Tibial artery (tissue), 4 donors: ENCODE results near the gene ASCL2.
A peak's percentile ranks its signal among the peaks of the same experiment; 100 is the strongest.

Source experiments
- DNase-seq, 2 donors: peaks; one replicate each; pipeline ENCODE4 v3.0.0-alpha.2; 2019
- H3K27ac ChIP-seq, 2 donors: fragments of 200-600 bp; sonication (generic) in 1 of 2; 1 replicate in 1 of 2; 2 replicates in 1 of 2; pipeline ENCODE4 v1.5.1; 2018 to 2019; ENCODE audit warnings: mild to moderate bottlenecking in 1 of 2
- H3K27me3 ChIP-seq, 2 donors: fragments of 200-600 bp; sonication (generic) in 1 of 2; one replicate each; pipeline versions ENCODE4 v1.5.1 to v1.6.0; 2016 to 2019
- H3K36me3 ChIP-seq, 3 donors: fragments of 200-600 bp; sonication (generic) in 2 of 3; one replicate each; pipeline ENCODE4 v1.5.1; 2016 to 2019; ENCODE audit warnings: mild to moderate bottlenecking in 2 of 3
- H3K4me1 ChIP-seq, 4 donors: fragments of 200-600 bp; sonication (generic) in 2 of 4; 1 replicate in 3 of 4; 2 replicates in 1 of 4; pipeline ENCODE4 v1.5.1; 2016 to 2019
- H3K4me3 ChIP-seq, 2 donors: fragments of 200-600 bp; sonication (generic) in 1 of 2; 1 replicate in 1 of 2; 2 replicates in 1 of 2; pipeline ENCODE4 v1.5.1; 2018 to 2019; ENCODE audit warnings: mild to moderate bottlenecking in 2 of 2
- H3K9me3 ChIP-seq, 3 donors: fragments of 200-600 bp; sonication (generic) in 1 of 3; one replicate each; pipeline ENCODE4 v1.5.1; 2016 to 2019
- intact Hi-C: fragments of 100-400 bp; cut with DNase I; formaldehyde crosslinking; loops from one replicate; pipeline ENCODE4 v1.15.0; 2023; ENCODE audit warnings: low total_unique reads
- TF ChIP-seq, protein P1 (sequence below), 2 experiments: fragments of 200-600 bp in 1 of 2; fragments of 450-650 bp in 1 of 2; IDR thresholded peaks; one replicate each; pipeline ENCODE4 v1.5.1; 2017 to 2019; ENCODE audit warnings: antibody characterized with exemption in 2 of 2, mild to moderate bottlenecking in 1 of 2, moderate library complexity in 1 of 2

Gene ASCL2

GRCh38 chr11:2303627-2304505 is 33.5 kb upstream of the ASCL2 start:
- TF ChIP-seq, protein P1, sequence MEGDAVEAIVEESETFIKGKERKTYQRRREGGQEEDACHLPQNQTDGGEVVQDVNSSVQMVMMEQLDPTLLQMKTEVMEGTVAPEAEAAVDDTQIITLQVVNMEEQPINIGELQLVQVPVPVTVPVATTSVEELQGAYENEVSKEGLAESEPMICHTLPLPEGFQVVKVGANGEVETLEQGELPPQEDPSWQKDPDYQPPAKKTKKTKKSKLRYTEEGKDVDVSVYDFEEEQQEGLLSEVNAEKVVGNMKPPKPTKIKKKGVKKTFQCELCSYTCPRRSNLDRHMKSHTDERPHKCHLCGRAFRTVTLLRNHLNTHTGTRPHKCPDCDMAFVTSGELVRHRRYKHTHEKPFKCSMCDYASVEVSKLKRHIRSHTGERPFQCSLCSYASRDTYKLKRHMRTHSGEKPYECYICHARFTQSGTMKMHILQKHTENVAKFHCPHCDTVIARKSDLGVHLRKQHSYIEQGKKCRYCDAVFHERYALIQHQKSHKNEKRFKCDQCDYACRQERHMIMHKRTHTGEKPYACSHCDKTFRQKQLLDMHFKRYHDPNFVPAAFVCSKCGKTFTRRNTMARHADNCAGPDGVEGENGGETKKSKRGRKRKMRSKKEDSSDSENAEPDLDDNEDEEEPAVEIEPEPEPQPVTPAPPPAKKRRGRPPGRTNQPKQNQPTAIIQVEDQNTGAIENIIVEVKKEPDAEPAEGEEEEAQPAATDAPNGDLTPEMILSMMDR (IDR thresholded peaks at IDR 0.05), result no peak
- Histone ChIP-seq H3K4me3 (no peak overlapping the region), H3K9me3 (no peaks in the 10 kb centered on the region), H3K27ac (no peak overlapping the region), H3K36me3 (no peaks in the 10 kb centered on the region), H3K4me1 (peaks cover 0 to 42% (median 36%) of the 10 kb centered on the region in 4 donors), H3K27me3 (peaks cover 0 to 19% of the 10 kb centered on the region in 2 donors)
- no peak for DNase-seq
- intact Hi-C loops, result loop anchor here (2.0 to 10.0 kb wide), 2 partner anchors 121 to 591 kb away; no protein-coding TSS in a partner anchor

DNA sequence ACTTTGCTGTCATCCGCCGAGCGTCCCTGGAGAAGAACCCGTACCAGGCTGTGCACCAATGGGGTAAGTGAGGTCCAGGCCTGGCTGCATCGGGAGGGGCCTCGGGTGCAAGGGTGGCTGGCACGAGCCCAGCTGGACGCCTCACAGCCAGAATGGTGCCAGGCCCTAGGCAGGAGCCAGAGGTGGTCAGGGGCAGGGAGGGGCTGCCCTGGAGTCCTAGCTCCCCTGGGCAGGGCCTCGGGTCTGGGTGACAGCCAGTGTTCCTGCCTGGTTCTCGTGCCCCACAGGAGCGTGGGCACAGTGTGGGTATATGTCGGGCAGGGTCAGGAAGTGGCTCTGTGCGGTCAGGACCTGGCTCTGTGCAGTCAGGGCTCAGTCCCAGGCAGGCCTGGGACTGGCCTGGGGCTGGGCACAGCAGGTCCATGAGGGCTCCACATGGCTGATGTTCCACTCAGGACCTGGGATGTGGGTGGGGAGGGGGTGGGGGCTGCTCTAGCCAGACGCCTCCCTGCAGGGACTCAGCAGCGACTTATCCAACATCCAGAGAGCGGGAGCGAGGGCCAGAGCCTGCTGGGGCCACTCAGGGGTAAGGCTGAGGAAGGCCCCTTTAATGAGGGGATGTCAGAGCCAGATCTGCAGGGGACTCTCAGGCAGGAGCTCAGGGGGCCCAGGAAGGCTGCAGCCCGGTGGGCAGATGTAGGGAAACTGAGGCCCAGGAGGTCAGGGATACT is 32.7 kb upstream of the ASCL2 start:
- H3K9me3 ChIP-seq, result no peaks in the 10 kb centered on the region
- intact Hi-C loops, result loop anchor here (2.0 to 10.0 kb wide), 2 partner anchors 122 to 592 kb away; no protein-coding TSS in a partner anchor
- H3K4me1 ChIP-seq, result peaks cover 0 to 42% (median 36%) of the 10 kb centered on the region in 4 donors
- peak overlapping the region; percentile 13 to 14 for H3K27ac ChIP-seq
- TF ChIP-seq, protein P1 (IDR thresholded peaks at IDR 0.05), result no peak
- peaks cover 0 to 22% of the 10 kb centered on the region in 2 donors for H3K27me3 ChIP-seq
- no peaks in the 10 kb centered on the region for H3K36me3 ChIP-seq
- no peak overlapping the region for H3K4me3 ChIP-seq
- no peak for DNase-seq

DNA sequence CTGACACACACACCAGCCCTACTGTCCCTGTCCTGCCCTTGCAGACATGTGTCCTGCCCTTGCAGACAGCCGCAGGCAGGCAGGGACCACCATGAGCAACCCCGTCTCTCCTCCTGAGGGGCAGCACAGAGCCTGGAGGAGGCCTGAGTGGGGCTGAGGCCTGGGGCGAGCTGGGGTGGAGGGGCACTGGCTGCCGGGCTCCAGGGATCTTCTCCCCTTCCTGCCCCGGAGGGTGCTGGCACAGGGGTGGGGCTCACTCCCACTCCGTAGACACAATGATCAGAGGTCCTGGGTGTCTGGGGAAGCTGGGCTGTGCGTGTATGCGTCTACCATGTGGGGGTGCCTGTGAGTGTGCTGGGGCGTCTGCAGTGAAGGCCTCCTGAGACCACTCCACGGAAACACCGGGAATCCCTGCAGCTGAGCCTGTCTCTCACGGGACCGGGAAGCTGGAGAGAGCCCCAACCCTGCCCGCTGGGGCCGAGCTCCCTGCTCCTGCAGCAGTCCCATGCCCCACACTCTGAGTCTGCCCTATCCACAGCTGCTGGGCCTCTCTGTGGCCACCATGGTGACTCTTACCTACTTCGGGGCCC is 32.0 kb upstream of the ASCL2 start:
- Histone ChIP-seq H3K4me1 (peaks cover 0 to 40% (median 35%) of the 10 kb centered on the region in 4 donors), H3K27ac (peak overlapping the region in 1 of 2 donors; percentile 14), H3K4me3 (no peak overlapping the region), H3K36me3 (no peaks in the 10 kb centered on the region), H3K9me3 (no peaks in the 10 kb centered on the region), H3K27me3 (peaks cover 0 to 16% of the 10 kb centered on the region in 2 donors)
- intact Hi-C loops, result loop anchor here (2.0 to 10.0 kb wide), 2 partner anchors 122 to 592 kb away; no protein-coding TSS in a partner anchor
- TF ChIP-seq, protein P1 (IDR thresholded peaks at IDR 0.05), result no peak
- no peak for DNase-seq

DNA sequence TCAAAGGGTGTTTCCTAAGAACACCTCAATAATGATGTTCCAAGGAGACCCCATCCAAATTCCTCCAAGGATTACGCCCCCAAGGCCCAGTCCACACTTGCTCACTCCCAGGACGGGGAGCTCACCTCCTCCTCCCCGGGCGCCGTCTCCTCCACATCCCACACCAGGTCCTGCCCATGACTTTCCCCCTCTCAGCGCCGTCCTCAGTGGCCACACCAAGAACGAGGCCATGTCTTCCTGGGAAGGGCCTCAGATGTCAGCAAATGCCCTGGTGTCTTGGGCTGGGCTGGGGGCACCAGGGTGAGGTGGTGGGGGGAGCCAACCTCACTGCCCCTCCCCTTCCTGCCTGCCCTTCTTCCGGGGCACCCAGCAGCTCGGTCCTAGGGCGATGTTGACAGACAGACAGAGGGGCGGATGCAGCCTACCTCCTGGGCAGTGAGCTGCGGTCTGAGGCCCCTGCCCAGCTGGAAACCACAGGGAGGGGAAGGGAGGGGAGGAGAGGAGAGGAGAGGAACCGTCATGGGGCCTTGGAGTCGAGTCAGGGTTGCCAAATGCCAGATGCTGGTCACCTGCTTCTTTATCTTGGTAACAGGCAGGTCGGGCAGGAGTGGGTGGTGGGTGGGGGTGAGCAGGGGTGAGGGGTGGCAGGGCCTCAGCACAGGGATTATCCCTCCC is 31.4 kb upstream of the ASCL2 start, which contains the start of the genes C11orf21 and TSPAN32:
TSS of gene C11orf21 (minus strand) at position 288 of the 675 bp plus-strand sequence. CDS start at position 178, 110 bp downstream.
TSS of gene TSPAN32 (plus strand) at position 383 of the 675 bp plus-strand sequence. CDS start at position 520, 137 bp downstream.
- TF ChIP-seq, protein P1 (IDR thresholded peaks at IDR 0.05), result no peak
- Histone ChIP-seq H3K36me3 (no peaks in the 10 kb centered on the region), H3K9me3 (no peaks in the 10 kb centered on the region), H3K4me3 (peak within 1 kb of the TSS in 1 of 2 donors; percentile 4), H3K4me1 (peaks cover 0 to 34% (median 30%) of the 10 kb centered on the region in 4 donors), H3K27me3 (peaks cover 0 to 14% of the 10 kb centered on the region in 2 donors), H3K27ac (peak within 1 kb of the TSS in 1 of 2 donors; percentile 14)
- DNase-seq, result no peak
- intact Hi-C loops, result loop anchor here (2.0 to 10.0 kb wide), 2 partner anchors 123 to 593 kb away; no protein-coding TSS in a partner anchor
